Epidermal melanocyte (primary cell): ENCODE results near the gene PRSS22.

Experiments
- DNase-seq: peaks from one replicate; pipeline ENCODE4 v3.0.0; 2011; ENCODE audit warnings: low spot score; ENCODE audit not compliant: insufficient read length

Gene PRSS22

DNA sequence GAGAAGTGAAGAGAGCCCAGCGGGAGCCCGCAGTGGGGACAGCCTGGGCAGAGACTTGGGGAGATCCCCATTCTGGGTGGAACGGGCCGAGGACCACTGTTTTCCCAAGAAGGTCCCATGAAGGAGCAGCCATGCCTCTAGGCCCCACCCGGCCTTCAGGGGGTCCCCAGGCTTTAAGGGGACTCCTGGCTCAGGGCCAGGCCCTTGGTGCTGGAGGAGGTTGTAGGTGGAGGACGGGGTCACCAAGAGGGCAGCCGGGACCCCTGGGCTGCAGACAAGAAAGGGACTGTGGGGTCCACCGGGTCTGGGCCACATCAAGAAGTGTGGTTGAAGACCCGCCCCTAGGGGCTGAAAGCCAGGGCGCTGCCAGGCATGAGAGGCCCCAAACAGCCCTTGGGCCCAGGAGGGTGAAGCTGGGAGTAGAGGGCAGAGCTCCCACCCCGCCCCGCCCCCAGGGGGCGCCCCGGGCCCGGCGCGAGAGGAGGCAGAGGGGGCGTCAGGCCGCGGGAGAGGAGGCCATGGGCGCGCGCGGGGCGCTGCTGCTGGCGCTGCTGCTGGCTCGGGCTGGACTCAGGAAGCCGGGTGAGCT is 41.1 kb downstream of the PRSS22 start, which contains the start of gene PRSS21:
Gene PRSS21 (plus strand): TSS at position 487 of the 589 bp plus-strand sequence. CDS start 32 bp downstream, at position 519.
- DNase-seq: no peak

DNA sequence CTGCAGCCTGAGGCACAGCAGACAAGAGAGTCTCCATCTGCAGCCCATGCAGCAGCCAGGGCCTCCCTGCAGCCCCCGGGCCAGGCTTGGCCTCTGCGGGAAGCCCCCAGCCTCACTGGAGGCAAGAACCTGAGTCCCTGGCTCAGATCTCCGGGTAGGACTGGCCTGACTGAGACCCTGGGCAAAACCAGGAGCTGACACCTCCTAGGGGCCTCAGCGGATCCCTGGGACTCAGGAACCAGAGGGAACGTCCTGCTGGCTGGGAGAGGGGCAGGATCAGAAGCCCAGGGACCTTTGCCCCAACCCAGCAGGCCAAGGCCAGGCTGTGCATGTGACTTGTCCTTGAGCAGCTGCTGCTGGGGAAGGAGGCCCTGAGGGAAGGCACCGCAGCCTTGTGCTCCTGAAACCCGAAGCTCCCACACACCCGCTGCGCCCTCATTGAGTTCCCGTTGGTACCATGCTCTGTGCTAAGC is 42.6 kb downstream of the PRSS22 start:
- DNase-seq: no peak

GRCh38 chr16:2814551-2815298 is 43.2 kb downstream of the PRSS22 start:
- DNase-seq: no peak

DNA sequence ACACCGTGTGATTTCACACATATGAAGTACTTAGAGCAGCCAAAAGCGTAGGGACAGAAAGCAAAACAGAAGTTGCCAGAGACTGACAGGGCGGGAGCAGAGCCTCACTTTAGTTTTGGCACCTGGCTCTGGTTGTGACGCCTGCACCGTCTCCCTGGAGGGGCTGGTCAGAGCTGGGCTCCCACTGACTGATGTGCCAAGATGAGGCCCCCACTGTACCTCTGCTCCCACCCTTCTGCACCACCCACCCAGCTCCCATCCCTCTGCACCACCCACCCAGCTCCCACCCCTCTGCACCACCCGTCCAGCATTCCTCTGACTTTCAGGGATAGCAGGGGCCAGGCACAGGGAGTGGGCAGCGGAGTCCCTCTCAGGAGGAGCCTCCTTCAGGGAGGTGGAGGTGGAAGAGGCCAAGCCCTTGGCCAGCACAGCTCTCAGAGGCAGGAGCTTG is 44.2 kb downstream of the PRSS22 start:
- DNase-seq: no peak

GRCh38 chr16:2811703-2812471 is 46.1 kb downstream of the PRSS22 start:
- DNase-seq: no peak

- no peak for DNase-seq
Observed at GRCh38 chr16:2810651-2811050, 47.3 kb downstream of the PRSS22 start.

DNA sequence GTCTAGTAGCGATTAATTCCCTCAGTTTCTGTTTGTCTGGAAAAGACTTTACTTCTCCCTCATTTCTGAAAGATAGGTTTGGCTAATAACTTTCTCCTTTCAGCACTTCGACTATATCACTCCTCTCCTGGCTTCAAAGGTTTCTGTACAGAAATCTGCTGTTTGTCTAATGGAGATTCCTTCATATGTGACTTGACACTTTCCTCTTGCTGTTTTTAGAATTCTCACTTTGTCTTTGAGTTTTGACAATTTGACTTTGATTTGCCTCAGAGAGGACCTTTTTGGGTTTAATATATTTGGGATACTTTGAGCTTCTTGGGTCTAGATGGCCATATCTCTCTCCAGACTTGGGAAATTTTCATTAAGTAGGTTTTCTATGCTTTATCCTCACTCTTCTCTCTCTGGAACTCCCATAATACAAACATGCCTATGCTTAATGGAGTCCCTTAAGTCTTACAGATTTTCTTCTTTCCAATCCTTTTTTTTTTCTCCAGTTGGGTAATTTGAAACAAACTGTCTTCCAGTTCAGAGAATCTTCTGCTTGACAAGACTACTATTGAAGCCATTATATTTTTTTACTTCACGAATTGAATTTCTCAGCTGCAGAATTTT is 48.7 kb downstream of the PRSS22 start:
- no peak for DNase-seq

GRCh38 chr16:2808181-2808580 is 49.8 kb downstream of the PRSS22 start:
- DNase-seq: no peak

DNA sequence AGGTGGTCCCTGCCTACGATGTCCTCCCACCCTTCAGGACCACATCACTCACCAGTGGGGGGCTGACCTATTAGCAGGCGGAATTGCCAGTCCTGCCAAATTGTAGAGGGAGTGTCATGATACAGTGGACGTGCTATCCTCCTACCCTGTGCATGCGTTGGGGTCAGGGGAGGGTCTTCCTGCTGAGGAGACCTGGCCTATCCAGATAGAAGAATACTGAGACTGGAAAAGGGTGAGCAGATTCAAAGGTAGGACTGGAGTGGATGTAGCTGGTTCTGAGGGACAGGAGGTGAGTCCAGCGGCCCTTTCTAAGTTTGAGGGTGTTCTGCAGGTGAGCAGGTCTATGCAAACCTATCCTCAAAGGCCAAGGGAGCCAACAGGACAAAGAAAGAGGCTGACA is 51.7 kb downstream of the PRSS22 start:
- DNase-seq: no peak

GRCh38 chr16:2804728-2805127 is 53.2 kb downstream of the PRSS22 start:
- no peak for DNase-seq

GRCh38 chr16:2803545-2804195 is 54.3 kb downstream of the PRSS22 start:
- no peak for DNase-seq
